Measurements from ENCODE around the gene DIP2C.

DIP2C gene

DNA sequence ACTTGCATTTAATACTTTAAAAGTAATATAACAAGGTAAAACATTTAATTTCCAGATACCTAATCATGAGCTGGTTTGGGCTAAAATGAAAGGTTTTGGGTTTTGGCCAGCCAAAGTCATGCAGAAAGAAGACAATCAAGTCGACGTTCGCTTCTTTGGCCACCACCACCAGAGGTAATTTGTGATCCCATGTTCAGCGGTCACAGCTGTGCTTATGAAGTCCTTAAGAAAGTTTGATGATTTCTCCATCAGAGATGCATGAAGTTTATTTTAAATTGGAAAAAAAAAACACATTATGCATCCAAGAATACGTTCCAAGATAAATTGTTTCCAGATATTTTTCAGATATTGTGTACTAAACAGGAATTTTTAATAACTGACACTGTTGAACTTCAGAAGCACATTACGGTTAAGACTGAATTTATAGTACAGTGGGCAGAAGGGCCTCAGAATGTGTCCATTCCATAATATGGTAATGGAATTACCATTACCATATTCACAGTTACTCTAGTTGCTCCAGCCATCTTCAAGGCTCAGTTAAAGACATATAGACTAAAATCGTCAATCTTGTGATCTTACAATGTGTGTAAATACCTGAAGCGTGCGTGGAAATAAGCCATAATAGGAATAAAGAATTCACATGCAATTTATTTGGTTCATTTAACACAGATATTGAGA, 447.4 kb downstream of the DIP2C start:
- DNase-seq = no peak

DNA sequence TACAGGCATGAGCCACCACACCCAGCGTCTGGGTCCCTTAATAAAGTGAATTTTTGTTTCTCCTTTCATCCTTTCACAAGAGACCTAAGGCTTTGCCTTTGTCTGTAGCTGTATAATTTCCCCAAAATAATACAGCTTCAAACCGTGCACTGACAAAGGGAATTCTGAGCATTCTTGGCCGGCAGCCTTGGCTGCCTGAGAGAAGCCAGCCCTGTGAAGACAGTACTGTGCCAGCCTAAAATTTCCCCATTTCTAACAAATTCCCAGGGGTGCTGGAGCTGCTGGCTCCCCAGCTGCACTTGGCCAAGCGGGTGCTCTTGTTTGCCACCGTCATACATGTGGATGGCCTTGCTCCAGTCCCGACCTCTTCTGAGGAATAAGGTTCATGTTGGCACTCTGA, 448.0 kb downstream of the DIP2C start:
- no peak for DNase-seq

DNA sequence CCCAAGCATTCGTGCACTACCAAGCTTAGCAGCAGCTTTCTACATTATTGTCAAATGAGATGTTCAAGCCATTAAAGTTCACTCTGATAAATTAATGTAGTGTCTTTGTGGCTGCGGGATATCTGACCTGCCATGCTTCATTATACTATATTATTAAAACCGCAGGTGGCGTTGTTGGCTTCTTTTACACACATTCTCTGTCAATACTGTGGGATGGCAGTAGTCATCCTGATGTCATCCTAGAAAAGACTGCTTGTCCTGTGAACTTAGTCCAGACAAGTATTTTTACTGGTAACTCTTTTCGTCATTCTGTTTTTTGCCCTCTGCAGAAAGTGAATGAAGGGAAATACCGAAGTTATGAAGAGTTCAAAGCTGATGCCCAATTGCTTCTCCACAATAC, 450.4 kb downstream of the DIP2C start:
- DNase-seq = no peak

DNA sequence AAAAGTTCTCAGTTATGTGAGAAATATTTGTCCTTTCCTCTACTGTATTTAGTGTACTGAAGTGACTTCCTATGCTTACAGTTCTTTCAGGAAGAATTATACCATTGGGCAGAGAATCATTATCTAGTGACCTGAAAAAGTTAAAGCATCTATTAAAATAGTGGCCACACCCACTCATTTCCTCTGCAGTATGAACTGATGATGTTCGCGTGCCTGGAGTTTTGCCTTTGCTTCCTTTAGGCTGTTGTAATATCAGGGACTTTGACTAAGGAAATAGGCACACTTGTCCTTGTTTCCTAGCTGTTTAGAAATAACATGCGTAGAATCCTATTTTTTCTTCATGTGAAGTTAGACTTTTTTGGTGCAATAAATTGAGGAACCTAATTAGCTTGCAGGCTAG, 453.6 kb downstream of the DIP2C start:
- DNase-seq = no peak

DNA sequence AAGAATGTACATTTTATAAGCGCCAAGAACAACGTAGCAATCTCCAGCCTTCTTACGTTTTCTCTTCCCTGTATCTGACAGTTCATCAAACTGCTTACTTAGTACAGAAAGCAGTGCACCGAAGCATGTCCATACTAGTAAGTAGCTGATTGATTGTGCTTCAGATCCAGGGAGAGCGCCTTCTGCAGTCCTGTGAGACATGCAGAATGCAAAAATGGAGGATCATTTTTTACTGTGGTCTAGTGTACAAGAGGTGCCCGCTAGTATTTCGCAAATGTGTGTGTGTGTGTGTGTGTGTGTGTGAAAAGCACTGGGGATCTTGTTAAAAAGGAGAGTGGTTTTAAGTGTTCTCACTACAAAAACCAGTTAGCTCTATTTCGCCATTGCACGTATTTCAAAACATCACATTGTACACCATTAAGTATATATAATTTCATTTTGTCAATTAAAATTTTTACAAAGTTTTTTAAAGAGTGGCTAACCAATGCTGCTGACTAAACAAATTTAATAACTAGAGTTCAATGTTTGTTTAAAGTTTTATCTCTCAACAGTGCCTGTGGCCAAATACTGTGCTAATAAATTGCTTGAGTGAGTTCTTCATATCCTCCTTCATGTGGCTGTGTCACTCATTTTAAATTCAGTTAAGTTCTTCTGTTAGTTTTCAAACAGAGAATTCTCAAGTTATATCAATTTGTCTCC, 454.6 kb downstream of the DIP2C start:
- DNase-seq = no peak

DNA sequence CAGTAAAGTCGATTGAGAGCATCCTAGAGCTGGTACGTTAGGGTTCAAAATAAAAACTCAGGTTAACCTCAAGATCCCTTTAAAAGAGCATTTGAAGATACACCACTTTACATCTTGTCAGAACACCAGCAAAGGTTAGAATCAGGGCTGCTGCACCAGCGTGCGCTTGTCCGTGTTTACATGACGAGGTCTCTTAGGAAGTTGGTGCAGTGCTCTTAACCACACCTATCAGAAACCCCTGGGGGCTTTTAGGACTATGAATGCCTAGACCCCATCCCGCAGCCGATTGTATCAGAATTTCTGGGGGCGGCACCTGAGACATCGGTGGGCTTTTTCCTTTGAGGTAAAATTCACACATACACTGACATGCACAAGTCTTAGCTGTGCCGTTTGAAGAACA, 456.6 kb downstream of the DIP2C start:
- DNase-seq = no peak

DNA sequence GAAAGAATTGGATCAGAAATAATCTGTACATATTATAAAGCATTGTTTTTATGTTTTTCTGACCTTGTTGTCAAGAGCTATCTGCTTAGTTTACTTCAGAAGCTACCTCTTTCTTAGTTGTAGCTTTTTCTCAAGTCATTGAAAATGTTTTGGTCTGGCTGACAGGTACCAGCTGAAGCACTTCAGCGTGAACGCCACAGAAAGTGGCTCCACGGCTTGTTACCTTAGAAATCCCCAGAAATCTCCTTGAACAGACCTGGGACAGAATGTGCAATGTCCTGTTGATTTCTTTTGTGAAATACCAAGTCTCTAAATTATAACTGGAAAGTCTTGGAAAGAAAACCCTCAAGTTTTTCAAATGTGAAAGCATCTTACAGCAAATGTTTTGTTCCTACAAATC, 457.4 kb downstream of the DIP2C start:
- no peak for DNase-seq

DNA sequence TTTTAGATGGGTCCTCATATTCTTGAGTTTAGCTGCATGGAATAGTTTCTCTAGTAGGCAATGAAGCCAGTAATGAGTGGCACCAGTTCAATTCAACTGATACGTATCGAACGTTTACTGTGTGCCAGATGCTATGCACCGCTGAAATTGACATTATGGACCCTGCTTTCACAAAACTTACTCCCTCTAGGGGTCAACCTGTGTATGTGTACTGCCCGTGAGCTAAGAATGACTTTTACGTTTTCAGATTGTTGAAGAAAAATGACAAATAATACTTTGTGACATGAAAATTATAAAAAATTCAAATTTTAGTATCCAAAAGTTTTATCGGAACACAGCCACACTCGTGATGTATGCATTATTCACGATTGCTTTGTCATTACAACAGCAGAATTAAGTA, 458.7 kb downstream of the DIP2C start:
- no peak for DNase-seq

DNA sequence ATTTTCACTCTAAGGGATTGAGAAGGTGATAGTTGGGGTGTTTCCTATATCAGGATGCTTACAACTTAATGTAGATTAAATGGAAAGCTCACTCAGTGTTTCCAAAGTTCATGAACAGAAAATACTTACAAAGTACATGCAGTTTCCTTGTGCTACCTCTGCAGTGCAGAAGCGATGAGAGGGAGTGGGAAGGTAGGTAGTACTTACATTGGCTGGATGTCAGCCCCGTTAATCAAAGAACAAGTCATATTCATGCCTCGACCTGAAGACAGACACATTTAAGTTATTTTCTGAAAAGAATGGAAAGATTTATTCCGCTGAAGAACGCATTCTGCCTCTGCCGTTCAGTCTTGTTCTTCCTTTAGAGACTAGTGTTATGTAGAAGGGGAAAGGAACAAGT, 461.1 kb downstream of the DIP2C start:
- no peak for DNase-seq

DNA sequence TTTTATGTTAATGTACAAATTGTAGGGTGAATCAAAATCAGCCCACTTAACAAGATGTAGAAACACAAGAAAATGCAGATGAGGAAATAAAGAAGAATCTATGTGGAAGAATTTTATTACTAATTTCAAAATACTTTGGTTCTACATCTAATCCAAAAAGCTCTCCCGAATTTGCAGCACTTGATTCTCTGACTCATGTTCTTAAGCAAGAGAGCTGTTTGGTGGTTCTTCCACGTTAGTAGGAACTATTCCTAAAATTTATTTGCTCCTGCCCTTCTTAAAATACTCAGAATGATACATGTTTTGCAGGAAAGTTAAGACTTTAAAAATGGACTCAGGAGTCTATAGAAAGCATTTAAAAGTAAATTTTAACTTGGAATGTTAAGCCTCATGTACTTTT, 462.5 kb downstream of the DIP2C start:
- DNase-seq = no peak

DNA sequence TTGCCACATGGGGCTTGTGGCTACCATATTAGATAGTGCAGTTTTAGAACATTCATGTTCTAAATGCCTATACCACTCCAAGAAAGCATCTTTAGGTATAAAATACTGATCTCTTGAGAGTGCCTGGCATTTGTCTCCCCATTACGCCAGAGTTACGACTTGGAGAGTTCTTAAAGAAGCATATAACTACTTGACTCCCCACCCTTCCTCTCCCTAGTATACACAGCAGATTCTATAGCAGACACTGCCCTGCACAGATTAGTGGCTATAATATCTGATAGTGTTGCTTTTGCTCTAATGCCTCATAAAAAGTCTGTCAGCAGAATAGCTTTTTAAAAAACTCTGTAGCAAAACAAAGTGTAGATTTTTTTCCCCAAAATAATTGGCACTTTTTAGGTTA, 463.4 kb downstream of the DIP2C start:
- DNase-seq = no peak

DNA sequence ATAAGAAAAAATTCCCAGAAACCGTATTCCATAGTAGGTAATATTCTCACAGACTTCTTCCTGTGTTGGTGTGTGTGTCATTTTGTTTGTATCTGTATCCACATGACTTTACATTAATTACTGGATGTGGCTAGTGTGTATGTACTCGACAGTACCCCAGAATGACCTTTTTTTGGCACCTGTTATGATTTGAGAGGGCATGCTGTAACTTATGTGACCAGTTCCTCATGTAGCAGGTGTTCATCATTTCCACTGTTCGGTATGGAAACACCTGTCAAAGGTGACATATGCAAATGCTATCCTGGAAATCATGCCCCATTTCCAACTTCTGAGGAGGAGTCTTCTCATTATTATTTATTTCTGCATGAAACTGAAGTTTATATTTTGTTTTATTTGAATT, 464.9 kb downstream of the DIP2C start:
- DNase-seq = no peak
